Smooth muscle cell (in vitro differentiated cells): ENCODE measurements around the gene TREX2. TPM values are rescaled to one million over a fixed set of nuclear protein-coding genes. Genes with fewer than 3 reads are reported as not detected.

Experiments used
- DNase-seq: peaks from one replicate; lab custom pipeline; 2025; ENCODE audit not compliant: unreplicated experiment; lab: John Stamatoyannopoulos, UW
- H2AFZ ChIP-seq: fragments of 200-600 bp; sonication (generic); 2 replicates; pipeline ENCODE4 v1.6.0; 2016; ENCODE audit warnings: antibody characterized with exemption, low read depth, mild to moderate bottlenecking
- H3F3A ChIP-seq: fragments of 200-600 bp; sonication (generic); 2 replicates; pipeline ENCODE4 v1.6.0; 2017; ENCODE audit warnings: antibody characterized with exemption, low read depth
- H3K27ac ChIP-seq: fragments of 200-600 bp; sonication (generic); 2 replicates; pipeline ENCODE4 v1.5.1; 2016; ENCODE audit warnings: low read depth, mild to moderate bottlenecking
- H3K27me3 ChIP-seq: fragments of 200-600 bp; sonication (generic); 2 replicates; pipeline ENCODE4 v1.6.1; 2016; ENCODE audit warnings: low read depth, mild to moderate bottlenecking
- H3K36me3 ChIP-seq: fragments of 200-600 bp; sonication (generic); 2 replicates; pipeline ENCODE4 v1.5.1; 2016; ENCODE audit warnings: low read depth
- H3K4me1 ChIP-seq: fragments of 200-600 bp; sonication (generic); 2 replicates; pipeline ENCODE4 v1.5.1; 2016; ENCODE audit warnings: low read depth
- H3K4me2 ChIP-seq: fragments of 200-600 bp; sonication (generic); 2 replicates; pipeline ENCODE4 v1.6.0; 2016; ENCODE audit warnings: mild to moderate bottlenecking
- H3K4me3 ChIP-seq: fragments of 200-600 bp; sonication (generic); 2 replicates; pipeline ENCODE4 v1.5.1; 2016; ENCODE audit warnings: mild to moderate bottlenecking
- H3K79me2 ChIP-seq: fragments of 200-600 bp; sonication (generic); 2 replicates; pipeline ENCODE4 v1.6.0; 2016; ENCODE audit warnings: low read depth, mild to moderate bottlenecking
- H3K9ac ChIP-seq: fragments of 200-600 bp; sonication (generic); 2 replicates; pipeline ENCODE4 v1.6.0; 2016; ENCODE audit warnings: low read depth
- H3K9me3 ChIP-seq: fragments of 200-600 bp; sonication (generic); replicated peaks from 2 replicates; pipeline ENCODE4 v1.5.1; 2016; ENCODE audit warnings: low read depth
- H4K20me1 ChIP-seq: fragments of 200-600 bp; sonication (generic); 2 replicates; pipeline ENCODE4 v1.6.0; 2016; ENCODE audit warnings: low read depth
- CTCF ChIP-seq: fragments of 200-600 bp; sonication (generic); IDR thresholded peaks from 2 replicates; pipeline ENCODE4 v1.5.1; 2017; ENCODE audit warnings: borderline replicate concordance, mild to moderate bottlenecking, antibody characterized with exemption; ENCODE audit not compliant: insufficient read depth, poor library complexity, severe bottlenecking
- WGBS: methylation state at CpG from one replicate; pipeline ENCODE4 v1.1.7; 2016; ENCODE audit warnings: low lambda C conversion rate; 5-methylcytosine and 5-hydroxymethylcytosine counted together
- polyA plus RNA-seq: library from polyadenylated mRNA; unstranded; fragments of >200 nt; fragmentation: Nextera tagmentation; extraction: Ambion mirVana; gene quantifications from 2 replicates; pipeline ENCODE4 v1.2.1, GENCODE V29; 2016
- total RNA-seq: library from RNA; depleted of rRNA; stranded (reverse); fragments of >200 nt; gene quantifications from 2 replicates; pipeline ENCODE4 v1.2.3, GENCODE V29; 2014

The TREX2 gene
- total and polyA plus RNA-seq, 2 experiments from 2014 or later, result 0.41 to 4.0 TPM

- Histone ChIP-seq H3K9me3 (no peaks in the 10 kb centered on the region), H3K4me2 (peak overlapping the region; percentile 31), H3K9ac (no peak overlapping the region), H3K4me1 (peaks cover 5% of the 10 kb centered on the region), H3K27me3 (no peaks in the 10 kb centered on the region), H3F3A (no peaks in the 10 kb centered on the region), H3K27ac (no peak overlapping the region), H2AFZ (no peak overlapping the region), H4K20me1 (no peaks in the 10 kb centered on the region), H3K36me3 (no peaks in the 10 kb centered on the region), H3K79me2 (no peaks in the 10 kb centered on the region), H3K4me3 (no peak overlapping the region)
- DNase-seq, result no peak
- 76% methylated on average over 11 of the region's 11 CpGs for WGBS
- TF ChIP-seq CTCF, result no peak
Observed at GRCh38 chrX:153487590-153488071, 41.8 kb upstream of the TREX2 start.

- H3K4me1 ChIP-seq, result peaks cover under 1% of the 10 kb centered on the region
Observed at GRCh38 chrX:153486171-153486570, 40.3 kb upstream of the TREX2 start.

GRCh38 chrX:153485396-153486080, 39.7 kb upstream of the TREX2 start:
- 87% methylated on average over 30 of the region's 30 CpGs for WGBS
- no peak for DNase-seq
- no peaks in the 10 kb centered on the region for H3K9me3 ChIP-seq
- H3K27me3 ChIP-seq, result no peaks in the 10 kb centered on the region
- no peak overlapping the region for H3K9ac ChIP-seq
- TF ChIP-seq CTCF, result no peak
- no peaks in the 10 kb centered on the region for H4K20me1 ChIP-seq
- H3K4me2 ChIP-seq, result no peak overlapping the region
- no peaks in the 10 kb centered on the region for H3K4me1 ChIP-seq
- H3K27ac ChIP-seq, result no peak overlapping the region
- H3K79me2 ChIP-seq, result no peaks in the 10 kb centered on the region
- H3K4me3 ChIP-seq, result no peak overlapping the region
- H3K36me3 ChIP-seq, result no peaks in the 10 kb centered on the region
- no peaks in the 10 kb centered on the region for H3F3A ChIP-seq
- no peak overlapping the region for H2AFZ ChIP-seq

More at GRCh38 chrX:153486171-153486570, 40.3 kb upstream of the TREX2 start:
- H4K20me1 ChIP-seq, result no peaks in the 10 kb centered on the region
- TF ChIP-seq CTCF, result no peak
- no peaks in the 10 kb centered on the region for H3F3A ChIP-seq
- no peak overlapping the region for H3K27ac ChIP-seq
- no peak overlapping the region for H3K4me2 ChIP-seq
- no peaks in the 10 kb centered on the region for H3K27me3 ChIP-seq
- no peak overlapping the region for H3K9ac ChIP-seq
- H3K36me3 ChIP-seq, result no peaks in the 10 kb centered on the region
- no peak for DNase-seq
- no peaks in the 10 kb centered on the region for H3K9me3 ChIP-seq
- no peak overlapping the region for H2AFZ ChIP-seq
- H3K79me2 ChIP-seq, result no peaks in the 10 kb centered on the region
- H3K4me3 ChIP-seq, result no peak overlapping the region
- 95% methylated on average over 10 of the region's 10 CpGs for WGBS

- TF ChIP-seq CTCF, result no peak
- DNase-seq, result no peak
- H3K79me2 ChIP-seq, result no peaks in the 10 kb centered on the region
- no peaks in the 10 kb centered on the region for H3K36me3 ChIP-seq
- H3K4me1 ChIP-seq, result no peaks in the 10 kb centered on the region
- no peak overlapping the region for H3K4me2 ChIP-seq
- H3K27ac ChIP-seq, result no peak overlapping the region
- no peaks in the 10 kb centered on the region for H3K9me3 ChIP-seq
- H2AFZ ChIP-seq, result no peak overlapping the region
- H3K27me3 ChIP-seq, result no peaks in the 10 kb centered on the region
- WGBS, result 88% methylated on average over 22 of the region's 23 CpGs
- H3K4me3 ChIP-seq, result no peak overlapping the region
- no peak overlapping the region for H3K9ac ChIP-seq
- H3F3A ChIP-seq, result no peaks in the 10 kb centered on the region
- no peaks in the 10 kb centered on the region for H4K20me1 ChIP-seq
Observed at GRCh38 chrX:153482376-153483015, 36.6 kb upstream of the TREX2 start.
